ENCODE data around the gene HMGXB4.
A peak's percentile ranks its signal among the peaks of the same experiment; 100 is the strongest.

Gene HMGXB4

DNA sequence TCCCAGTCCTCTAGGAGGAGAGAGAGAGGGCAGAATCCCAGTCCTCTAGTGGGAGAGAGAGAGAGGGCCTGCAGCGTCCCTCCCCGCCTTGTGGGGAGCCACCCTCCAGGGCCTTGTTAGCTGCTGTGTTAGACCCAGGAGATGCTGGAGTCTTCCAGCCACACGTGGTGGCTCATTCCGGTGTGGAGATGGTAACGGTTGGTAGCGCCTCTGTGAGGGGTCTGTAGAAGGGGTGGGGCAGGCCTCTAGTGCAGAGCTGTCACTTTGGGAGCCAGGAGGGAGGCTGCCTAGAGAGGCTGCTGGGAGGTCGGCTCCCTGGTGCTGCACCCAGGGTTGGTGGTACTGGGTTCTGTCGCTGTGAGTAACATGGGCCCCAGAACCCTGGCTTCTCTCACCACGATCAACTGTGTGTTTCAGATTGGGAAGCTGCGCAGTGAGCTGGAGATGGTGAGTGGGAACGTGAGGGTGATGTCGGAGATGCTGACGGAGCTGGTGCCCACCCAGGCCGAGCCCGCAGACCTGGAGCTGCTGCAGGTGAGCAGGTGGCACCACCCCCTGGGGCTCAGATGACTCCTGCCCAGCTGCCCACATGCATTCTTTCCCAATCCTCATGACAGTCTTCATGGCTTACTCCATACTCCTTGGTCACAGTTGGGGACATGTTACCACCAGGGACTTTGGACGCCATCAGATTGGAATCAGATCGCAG lies 69.7 kb downstream of the HMGXB4 start:
- no peak for DNase-seq (ENCODE audit: low read depth in 3 of 3)

DNA sequence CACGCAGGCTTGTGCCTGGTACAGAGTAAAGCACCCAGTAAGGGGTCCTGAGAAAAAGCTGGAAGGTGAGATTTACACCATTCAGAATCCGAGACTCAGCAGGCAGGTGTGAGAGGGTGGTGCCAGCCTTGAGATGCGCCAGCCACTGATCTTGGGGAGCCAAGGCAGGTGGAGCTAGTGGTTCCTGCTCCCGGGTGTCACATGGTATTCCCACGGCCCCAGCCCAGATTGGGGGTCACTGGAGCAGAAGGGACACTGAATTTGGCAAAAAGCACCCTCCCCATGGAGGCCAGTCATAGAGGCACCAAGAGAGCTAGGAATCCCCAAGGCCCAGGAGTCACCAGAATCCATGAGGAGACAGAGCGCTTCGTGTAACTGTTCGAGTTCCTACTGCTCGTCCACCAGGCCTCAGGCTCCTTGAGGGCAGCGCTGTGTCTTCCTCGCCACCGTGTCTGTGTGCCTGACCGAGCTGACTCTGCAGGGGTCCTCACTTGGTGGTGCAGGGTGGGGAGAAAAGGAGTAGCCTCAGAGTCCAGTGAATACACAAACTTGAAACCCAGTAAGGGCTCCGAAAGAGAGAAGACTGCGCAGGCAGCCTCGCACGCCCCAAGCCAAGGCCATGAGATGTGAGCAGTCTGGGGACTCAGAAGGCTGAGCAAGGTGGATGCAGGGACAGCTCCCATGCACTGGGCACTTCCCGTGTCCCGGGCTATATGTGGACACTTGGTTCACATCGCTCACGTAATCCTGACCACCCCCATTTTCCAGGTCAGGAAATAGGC lies 70.6 kb downstream of the HMGXB4 start:
- DNase-seq (ENCODE audit: low read depth in 3 of 3) = no peak

DNA sequence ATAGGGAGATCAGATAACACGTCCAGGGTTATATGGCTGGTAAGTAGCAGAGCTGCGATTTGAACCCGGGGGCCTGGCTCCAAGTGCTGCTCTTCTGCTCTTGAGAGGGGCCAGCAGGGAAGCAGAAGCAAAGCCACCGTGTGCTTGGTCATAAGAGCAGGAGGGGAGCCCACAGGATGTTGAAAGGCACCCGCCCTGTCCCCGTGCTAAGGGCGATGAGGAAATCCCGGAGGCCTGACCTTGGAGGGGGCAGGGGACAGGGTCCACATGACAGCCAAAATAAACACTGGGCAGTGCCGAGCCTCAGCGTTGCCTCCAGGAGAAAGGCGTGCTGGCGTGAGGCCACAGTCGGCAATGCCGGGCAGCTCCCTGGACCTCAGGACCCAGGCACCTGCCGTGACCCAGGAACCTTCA lies 71.2 kb downstream of the HMGXB4 start:
- no peak for DNase-seq (ENCODE audit: low read depth in 3 of 3)

DNA sequence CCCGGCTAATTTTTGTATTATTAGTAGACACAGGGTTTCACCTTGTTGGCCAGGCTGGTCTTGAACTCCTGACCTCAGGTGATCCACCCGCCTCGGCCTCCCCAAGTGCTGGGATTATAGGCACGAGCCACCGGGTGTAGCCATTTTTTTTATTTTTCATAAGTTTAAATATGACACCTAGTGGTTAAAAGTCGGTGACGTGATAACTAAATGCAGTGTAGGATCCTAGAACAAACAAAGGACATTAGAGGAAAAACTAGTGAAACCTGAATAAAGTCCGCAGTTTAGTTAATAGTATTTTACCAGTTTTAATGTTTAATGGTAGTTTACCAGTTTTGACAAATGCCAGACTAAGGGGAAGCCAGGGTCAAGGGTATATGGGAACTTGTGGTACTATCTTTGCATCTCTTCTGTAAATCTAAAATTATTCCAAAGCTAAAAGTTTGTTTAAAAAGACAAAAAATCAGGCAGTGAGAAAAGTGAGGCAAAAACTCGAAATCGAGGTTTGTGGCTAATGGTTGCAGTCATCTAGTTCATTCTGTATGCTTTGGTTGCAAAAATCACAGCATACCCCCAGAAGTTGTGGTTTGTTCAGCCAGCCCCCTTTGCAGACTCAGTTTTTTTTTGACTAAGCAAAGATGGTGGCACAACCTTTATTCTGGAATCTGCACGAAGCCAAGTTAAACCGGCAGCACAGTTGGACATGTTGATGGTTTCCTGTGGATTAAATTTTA lies 72.0 kb downstream of the HMGXB4 start:
- no peak for DNase-seq (ENCODE audit: low read depth in 3 of 3)

DNA sequence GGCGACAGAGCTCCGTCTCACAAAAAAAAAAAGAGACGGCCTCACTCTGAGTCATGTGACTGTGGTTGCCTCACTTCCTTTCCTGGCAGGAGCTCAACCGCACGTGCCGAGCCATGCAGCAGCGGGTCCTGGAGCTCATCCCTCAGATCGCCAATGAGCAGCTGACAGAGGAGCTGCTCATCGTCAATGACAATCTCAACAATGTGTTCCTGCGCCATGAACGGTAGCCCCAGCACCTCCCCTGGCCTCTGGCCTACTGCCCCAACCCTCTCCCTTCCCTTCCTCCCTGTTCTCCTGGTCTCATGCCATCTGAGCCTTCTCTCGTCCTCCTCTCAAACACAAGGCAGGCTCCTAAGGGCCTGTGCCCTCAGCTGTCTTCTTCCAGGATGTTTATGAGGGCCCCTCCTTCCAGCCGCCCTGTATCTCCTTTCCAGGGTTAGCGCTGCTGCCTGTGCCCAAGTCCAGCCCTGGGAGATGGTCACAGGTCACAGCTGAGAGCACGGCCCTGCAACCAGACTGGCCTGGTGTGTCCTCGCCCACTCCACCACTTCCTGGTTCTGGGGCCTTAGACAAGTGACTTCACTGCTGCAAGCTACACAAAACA lies 73.1 kb downstream of the HMGXB4 start:
- DNase-seq (ENCODE audit: low read depth in 3 of 3) = peak; percentile 23 to 41 (median 30)

DNA sequence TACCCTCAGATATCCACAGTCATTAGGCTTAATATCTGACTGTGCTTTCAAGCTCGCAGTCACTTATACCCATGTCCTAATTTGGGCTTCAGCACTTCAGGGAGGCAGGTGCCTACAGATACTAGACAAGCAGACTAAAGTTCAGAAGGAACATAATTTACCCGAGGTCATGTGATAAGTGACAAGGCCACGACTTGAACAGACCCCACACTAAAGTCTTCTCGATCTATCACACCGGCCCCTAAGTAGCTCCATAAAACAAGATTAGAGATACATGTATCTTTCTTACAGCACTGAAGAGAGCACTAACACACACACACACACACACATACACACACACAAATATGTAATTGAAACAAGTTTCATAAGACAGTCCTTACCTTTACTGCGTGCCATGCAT lies 75.0 kb downstream of the HMGXB4 start:
- DNase-seq (ENCODE audit: low read depth in 3 of 3) = no peak

DNA sequence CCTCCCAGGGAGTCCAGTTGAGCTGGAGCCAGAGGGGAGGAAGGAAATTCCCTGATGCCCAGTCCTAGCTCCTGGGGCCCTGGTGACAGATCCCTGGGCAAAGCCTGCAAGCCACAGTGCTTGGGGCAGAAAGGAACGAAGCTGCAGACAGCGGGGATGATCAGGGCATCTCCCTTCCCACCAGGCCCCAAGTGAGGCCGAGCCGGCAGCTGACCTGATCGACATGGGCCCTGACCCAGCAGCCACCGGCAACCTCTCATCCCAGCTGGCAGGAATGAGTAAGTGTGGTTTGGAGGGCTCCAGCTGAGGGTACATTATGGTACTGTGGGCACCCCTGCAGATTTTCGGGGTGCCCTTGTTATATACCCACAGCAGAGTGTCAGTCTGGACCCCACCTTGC lies 75.9 kb downstream of the HMGXB4 start:
- DNase-seq (ENCODE audit: low read depth in 3 of 3) = no peak

DNA sequence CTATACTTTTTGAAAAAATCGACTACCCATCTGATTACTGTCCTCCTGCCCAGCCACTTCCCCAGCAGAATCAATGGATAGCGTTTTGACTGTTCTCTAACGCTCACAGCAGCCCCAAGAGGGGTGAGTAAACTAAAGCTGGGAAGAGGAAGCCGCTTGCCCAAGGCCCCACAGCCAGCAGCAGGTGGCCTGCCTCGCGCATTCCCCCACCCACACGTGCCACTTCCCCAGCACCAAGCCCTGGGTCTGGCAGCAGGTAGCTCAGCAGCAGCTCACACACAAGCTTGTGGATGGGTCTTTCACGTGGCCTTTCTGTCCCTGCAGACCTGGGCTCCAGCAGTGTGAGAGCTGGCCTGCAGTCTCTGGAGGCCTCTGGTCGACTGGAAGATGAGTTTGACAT lies 76.7 kb downstream of the HMGXB4 start:
- DNase-seq (ENCODE audit: low read depth in 3 of 3) = no peak

DNA sequence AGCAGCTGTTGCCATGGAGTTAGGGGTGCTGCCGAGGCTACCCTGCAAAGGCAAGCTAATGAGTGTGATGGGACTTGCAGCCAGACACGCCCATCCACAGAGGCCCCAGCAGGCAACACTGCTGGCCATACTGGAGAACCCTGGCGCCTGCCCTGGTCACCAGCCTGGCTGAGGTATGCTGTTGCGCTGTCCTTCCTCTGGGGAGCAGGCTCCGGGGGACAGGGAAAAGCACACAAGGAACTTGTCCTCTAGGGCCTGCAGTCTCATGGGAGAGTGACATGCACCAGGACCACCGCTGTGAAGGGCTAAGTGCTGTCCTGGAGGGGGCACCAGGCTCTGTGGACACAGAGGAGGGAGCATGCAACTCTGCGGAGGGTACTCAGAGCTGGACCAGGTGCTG lies 78.2 kb downstream of the HMGXB4 start:
- no peak for DNase-seq (ENCODE audit: low read depth in 3 of 3)

DNA sequence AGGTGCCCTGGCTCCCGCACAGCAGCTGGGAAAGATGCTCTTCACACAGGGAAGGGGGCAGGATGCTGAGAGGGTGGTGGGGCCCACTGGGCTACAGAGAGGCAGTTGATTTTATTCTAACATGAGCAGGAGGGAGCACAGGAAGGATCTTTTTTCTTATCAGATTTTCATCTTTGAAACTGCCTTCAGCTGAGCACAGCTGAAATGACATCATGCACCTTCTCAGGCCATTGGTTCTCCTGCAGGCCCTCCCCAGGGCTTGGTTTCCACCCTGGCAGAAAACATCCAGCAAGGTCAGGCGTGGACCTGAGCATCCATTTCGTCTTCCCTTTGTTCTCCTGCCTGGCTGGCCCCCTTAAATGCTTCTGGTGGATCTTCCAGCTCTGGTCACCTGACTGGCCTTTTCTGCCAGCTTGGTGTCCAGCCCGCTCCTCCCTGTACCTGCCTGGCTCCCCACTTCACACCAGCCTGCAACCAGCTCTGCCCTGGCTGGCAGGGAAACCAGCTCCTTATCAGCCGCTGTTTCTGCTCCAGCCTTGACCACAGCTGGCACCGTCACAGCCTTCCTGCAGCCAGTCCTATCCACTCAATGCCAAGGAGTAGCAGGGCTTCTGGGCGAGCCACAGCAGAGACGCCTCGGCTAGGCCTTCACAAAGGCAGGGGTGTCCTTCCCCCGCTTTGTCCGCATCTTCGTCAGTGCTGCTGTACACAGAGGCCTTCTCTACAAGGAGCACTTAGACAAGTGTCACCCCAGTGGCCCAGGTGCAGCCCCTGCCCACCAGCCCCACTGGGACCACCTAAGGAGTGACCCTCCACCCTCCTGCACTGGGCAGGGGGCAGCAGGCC lies 78.9 kb downstream of the HMGXB4 start:
- no peak for DNase-seq (ENCODE audit: low read depth in 3 of 3)

DNA sequence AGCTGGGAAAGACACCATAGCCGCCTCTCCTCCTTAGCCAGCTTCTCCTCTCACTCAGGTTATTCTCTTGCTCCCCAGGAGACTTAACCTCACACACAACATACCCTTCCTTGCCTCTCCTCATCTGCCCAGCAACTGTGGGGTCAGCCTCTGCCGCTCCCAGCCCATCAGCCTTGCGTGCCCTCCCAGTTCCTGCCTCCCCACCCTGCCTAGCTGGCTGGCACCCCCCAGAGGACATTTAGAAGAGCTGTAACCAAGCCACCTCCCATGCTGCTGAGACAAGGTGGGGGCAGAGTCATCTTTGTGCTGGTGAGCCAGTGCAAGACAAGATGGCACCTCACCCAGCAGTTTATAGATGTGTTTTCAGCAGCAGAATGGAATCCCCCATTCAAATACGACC lies 80.6 kb downstream of the HMGXB4 start:
- DNase-seq (ENCODE audit: low read depth in 3 of 3) = no peak

DNA sequence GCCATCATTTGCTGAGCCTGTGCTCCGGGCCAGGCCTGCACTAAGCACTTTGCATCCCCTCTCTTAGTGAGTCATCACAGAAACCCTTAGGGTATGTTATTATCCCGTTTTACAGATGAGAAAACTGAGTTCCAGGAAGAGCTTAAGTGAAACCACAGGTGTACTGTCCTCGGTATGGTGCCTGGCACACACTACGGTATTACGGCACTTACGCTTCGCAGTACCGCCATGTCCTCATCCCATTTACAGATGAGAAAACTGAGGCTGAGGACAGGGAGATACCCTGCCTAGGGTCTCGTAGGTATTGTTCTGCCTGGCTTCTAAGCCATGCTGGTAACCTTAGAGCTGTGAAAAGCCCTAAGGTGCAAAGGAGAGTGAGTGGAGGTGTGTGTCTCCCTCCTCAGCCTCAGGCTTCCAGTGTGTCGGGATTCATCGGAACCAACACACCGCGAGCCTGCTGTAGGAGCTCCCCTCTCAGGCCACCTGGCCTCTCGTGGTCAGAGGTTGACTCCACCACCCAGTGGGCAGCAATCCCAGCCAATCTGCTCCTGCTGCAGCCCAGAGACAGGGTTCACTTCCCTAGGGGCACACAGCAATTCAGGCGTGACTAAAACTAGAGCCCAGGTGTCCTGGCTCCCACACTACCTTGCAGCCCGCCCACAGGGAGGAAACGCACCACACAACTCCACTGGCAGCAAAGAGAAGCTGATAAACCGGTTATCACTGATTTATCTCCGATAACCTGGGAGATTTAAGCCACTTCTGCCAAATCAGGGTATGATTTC lies 84.0 kb downstream of the HMGXB4 start:
- DNase-seq (ENCODE audit: low read depth in 3 of 3) = no peak

DNA sequence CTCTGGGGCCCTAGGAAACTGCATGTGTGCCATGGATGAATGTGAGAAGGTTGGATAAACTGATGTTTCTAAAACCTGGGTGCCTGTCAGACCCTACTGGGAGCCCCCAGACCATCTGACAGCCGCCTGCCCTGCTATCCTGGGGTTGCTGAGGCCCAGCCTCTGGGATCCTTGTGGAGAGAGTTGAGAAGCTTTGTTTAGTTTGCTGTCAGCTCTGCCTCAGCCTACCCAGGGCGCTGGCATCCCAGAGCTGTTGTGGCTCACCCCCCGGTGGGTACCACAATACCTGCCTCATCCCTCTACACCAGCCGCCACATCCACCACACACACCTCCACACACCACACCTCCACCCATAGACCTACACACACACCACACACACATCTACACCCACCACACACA lies 85.1 kb downstream of the HMGXB4 start:
- DNase-seq (ENCODE audit: low read depth in 3 of 3) = no peak

DNA sequence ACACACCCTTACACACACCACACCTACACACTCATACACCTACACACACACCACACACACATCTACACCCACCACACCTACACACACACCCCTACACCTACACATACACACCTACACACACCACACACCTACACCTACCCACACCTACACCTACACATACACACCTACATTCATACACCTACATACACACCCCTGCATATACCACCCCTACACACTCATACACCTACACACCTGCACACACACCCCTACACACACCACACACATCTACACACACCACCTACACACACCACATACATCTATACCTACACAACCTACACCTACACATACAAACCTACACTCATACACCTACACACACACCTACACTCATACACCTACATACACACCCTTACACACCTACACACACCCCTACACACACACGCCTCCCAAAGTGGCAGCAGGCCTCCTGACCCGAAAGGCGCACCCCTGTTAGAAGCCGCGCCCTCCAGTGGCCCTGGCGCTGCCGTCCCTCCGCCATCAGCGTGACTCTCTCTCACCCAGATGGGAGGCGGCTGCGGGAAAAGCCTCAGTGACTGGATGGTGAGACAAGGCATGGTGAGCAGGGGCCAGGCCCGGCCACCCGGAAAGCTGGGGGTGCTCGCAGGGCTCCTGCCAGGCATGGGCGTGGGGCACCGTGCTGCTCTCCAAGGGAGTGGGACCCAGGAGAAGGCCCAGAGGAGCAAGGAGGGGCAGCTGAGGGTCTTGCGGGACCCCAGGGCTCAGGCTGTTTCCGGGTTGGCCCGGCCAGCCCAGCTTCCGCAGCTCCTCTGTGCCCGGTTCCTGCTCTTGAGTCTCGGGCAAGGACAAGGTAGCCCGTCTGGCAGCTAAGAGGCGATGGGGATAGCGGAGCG lies 86.6 kb downstream of the HMGXB4 start:
- no peak for DNase-seq (ENCODE audit: low read depth in 3 of 3)

DNA sequence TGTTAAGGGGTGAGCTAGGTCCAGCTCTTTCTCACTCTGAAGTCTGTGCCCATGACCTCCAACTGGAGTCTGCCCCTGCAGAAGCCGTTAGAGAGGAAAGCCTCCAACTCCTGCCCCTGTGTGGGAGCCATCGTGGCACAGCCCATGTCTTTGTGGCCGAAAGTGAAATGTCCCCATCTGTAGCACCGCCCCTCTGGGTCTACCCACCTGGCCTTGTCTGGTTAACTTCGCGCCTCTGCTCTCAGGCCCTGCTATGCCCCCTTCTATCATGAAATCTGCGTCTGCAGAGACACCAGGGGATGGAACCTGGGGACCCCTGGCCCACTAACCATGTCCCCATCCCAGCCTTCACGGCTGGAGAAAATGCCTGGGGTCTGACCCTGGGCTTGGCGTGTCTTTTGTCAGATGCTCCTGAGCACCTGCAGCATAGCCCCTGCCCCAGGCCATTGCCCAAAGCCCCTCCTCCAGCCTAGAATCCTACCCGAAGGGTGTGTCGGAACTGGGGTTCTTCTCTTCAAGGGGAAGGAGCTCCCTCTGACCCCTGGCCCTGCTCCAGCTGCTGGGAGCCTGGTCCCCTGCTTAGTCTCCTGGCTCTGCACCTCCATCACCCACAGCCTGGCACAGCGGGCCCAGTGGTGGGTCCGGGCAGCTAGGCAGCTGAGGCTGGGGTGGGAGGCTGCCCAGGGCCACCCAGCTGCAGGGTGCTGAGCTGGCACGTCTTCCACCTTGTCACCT lies 87.8 kb downstream of the HMGXB4 start:
- no peak for DNase-seq (ENCODE audit: low read depth in 3 of 3)

All from stimulated activated CD4-positive, alpha-beta T cell treated with anti-CD3 and anti-CD28 coated beads, TNF-alpha, amount 100 ng/mL, for 4 hours (primary cell).